ENCODE measurements around the gene HLA-A. TPM values are rescaled to one million over a fixed set of nuclear protein-coding genes. Genes with fewer than 3 reads are reported as not detected.

HLA-A gene
- total and polyA plus RNA-seq, 2 experiments from 2014 or later = 170 to 203 TPM

GRCh38 chr6:29924731-29925130 lies 17.6 kb upstream of the HLA-A start:
- Histone ChIP-seq H3K36me3 (ENCODE audit: insufficient read depth) (no peaks in the 10 kb centered on the region), H3K4me1 (ENCODE audit: insufficient read depth) (no peaks in the 10 kb centered on the region; the same call in 1 of the 2 replicates), H3K4me3 (no peak overlapping the region), H3K9me2 (ENCODE audit: insufficient read depth) (no peaks in the 10 kb centered on the region), H4K20me1 (replicated peaks; ENCODE audit: insufficient read depth) (no peaks in the 10 kb centered on the region), H3K4me2 (no peak overlapping the region), H3K27me3 (ENCODE audit: insufficient read depth) (peaks cover 19% of the 10 kb centered on the region), H2AFZ (no peak overlapping the region), H3K27ac (ENCODE audit: low read depth) (no peak overlapping the region), H3K79me2 (replicated peaks; ENCODE audit: insufficient read depth) (no peaks in the 10 kb centered on the region), H3F3A (replicated peaks; ENCODE audit: low read depth) (no peaks in the 10 kb centered on the region)
- ATAC-seq = no peak
- Mint-ChIP-seq H3K27me3 (ENCODE audit: insufficient read depth, low read depth, poor library complexity) (peaks cover 21% of the 10 kb centered on the region), H3K36me3 (ENCODE audit: low read depth) (peaks cover 28% of the 10 kb centered on the region), H3K27ac (no peak overlapping the region), H3K4me3 (no peak overlapping the region), H3K4me1 (peaks cover 15% of the 10 kb centered on the region), H3K9me3 (peaks cover 3% of the 10 kb centered on the region; the same call in 2 of the 3 replicates)
- no peak for TF ChIP-seq POLR2AphosphoS5 (IDR thresholded peaks at IDR 0.05; ENCODE audit: low read depth)
- TF ChIP-seq ETS1 (IDR thresholded peaks at IDR 0.05) = no peak
- no peak for TF ChIP-seq ZNF462 (CRISPR knock-in tag; IDR thresholded peaks at IDR 0.05)
- no peak for TF ChIP-seq CTCF (conservative IDR thresholded peaks at IDR 0.05; ENCODE audit: low read depth in 2 of 2)
- TF ChIP-seq EZH2phosphoT487 (IDR thresholded peaks at IDR 0.05; ENCODE audit: unreplicated experiment) = no peak
- DNase-seq (ENCODE audit: low spot score) = no peak
